HG02938 (cell line): ENCODE results near the gene DNAI1.

Source experiments
- ATAC-seq: cut with Tn5 transposase; IDR thresholded peaks from one replicate; pipeline ENCODE4 v1.9.1; 2021; ENCODE audit warnings: mild to moderate bottlenecking, moderate library complexity; ENCODE audit not compliant: unreplicated experiment

Gene DNAI1

DNA sequence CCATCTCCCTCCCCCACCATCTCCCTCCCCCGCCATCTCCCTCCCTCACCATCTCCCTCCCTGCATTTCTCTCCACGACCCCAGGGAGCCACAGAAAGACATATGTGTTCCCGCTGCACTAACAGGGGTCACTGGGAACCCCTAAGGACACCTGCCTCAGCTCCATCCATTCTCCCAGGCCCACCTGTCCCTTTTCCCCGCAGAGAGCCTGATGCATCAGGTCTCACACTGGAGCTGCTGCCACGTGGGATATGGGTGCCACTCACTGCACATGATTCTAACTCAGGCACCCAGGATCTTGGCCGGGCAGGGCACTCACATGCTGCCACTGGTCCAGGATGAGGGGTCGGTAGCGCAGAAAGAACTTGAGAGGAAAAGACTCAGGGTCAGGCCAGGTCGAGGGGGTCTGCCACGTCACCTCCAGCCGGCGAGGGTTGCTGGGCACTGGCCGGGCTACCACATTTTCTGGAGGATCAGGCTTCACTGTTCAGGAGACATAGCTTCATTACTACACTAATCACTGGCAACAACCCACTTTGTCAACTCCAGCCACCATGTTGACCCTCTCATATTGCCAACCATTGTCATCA, 97.4 kb downstream of the DNAI1 start:
- ATAC-seq: no peak

DNA sequence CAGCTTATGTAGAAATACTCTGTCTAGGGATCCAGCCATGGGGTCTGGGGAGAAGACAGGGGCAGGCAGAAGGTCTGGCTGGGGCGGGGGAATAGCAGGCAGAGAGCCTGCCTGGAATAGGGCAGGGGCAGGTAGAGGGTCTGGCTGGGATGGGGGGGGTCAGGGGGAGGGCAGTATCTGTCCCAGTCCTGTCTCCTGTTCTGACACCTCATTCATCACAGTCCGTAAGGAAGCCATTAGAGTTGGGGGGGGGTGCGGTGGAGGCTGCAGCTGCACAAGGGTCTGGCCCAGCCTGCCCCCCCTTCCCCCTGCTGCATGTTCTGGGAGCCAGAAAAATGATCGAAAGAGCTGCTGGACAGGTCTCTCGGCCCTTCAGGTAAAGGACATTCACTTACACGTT, 98.3 kb downstream of the DNAI1 start:
- no peak for ATAC-seq

DNA sequence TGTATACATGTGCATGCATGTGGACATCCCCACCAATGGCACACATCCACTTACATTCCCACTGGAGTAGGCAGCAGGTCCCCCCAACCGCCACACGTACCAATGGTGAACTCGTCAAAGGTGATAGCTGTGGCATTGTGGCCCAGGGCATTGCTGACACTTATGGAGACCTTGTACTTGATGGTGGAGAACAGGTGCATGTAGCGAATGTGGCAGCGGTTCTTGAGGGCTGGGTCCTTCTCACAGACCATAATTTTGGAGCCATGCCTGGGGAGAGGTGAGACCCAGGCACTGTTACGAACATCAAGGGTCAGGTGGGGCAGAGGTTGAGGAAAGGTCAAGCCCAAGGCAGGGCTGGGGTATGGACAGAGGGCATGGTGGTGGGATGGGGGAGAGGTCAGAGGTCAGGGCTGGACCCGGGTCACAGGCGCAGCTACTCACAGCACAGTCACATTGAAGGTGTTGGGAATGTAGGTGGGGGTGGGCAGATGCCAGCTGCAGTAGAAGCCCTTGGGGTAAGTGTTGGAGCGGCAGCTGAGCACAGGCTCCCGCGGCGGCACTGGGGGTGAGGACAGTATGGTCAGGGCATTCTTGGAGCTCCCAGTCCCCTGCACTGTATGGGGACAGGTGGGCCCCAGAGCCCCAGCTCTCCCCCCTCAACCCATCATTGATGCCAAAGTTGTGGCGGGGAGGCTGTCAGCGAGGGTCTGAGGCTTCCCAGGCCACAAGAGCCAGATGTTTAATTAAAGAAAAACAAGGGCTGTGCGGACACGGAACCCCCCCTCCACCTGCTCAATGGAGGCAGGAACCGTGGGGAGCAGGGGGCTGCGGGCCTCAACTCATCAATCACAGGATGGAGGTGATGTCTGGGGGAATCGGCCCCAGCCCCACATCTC, 99.1 kb downstream of the DNAI1 start:
- ATAC-seq: no peak

DNA sequence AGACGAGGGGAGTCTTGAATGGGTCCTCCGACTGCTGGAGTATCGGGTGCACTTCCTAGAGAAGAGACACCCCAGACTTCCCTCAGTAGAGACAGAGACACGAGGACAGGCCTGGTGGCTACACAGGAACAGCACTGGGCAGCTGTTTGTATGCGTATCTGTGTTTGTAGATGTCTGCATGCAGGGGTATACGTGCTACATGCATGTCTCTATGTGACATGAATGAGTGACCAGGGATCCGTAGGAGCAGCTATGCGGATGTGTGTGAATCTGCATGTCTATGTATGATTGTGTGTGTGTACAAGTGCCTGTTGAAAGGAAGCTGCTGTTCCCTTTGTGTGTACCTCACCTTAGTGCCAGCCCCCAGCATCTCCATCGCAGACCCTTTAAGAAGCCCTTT, 99.8 kb downstream of the DNAI1 start:
- ATAC-seq: no peak

DNA sequence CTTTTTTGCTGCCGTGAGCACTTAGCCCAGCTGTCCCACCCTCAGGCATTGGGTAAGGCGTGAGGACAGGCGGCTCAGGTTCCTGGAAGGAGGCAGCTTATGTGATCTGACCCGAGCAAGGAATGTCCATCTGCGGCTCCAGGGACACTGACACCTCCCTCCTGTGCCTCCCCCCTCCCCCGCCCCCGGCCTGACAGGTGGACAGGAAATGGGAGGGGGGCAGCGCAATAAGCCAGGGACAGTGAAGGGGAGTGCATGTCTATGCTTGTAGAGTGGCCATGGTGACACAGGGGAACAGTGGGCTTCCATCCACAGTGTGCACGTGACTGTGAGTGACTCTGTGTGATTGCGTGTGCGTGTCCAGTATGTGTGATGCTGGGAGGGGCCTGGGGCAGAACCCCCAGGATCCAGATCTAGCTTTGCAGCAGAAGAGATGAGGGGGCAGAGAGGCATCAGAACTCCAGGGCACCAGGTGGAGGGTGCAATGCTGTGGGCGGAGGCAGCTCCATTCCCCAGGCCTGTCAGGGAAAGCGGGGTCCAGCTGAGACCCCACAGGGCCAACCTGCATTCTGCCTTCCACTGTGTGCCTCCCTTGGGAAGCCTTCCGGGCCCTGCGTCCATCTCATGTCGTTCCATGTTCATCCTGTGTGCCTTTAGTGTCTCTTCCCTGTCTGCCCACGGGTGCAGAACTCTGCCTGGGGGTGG, 100.5 kb downstream of the DNAI1 start:
- ATAC-seq: no peak

DNA sequence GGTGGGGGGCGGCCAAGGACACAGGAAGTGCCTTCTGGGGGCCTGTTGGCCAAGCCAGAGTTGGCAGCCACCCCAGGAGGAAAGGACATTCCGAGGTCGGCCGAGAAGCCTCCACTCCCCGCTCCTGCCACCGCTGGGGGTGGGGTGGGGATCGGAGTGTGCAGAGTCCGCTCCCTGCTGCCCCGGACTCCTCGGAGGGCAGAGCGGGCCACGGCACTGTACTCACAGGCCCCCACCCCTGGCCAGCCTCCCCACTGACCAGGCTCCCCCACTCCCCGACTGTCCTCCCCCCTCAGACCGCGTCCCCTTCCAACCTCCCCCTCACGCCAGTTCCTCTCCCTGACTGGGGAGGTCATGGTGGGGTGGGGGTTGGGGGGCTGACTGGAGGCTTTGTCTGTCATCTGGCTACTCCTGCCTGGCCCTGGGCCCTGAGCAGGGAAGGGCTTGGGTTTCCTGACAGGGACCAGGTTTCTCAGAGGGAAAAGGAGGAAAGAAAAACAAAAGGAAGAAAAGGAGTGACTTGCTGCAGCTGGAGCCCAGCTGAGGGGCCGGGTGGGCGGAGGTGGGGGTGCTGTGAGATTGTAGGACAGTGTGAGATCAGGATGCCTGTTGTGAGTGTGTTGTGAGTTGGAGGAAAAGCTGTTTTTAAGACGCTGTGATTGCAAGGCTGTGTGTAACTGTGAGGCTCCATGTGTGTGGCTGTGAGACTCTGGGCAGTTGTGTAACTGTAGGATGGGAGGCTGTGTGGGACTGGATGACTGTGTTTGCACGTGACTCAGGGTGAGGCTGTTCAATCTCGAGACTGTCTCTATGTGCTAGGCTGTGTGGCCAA, 101.2 kb downstream of the DNAI1 start:
- no peak for ATAC-seq

DNA sequence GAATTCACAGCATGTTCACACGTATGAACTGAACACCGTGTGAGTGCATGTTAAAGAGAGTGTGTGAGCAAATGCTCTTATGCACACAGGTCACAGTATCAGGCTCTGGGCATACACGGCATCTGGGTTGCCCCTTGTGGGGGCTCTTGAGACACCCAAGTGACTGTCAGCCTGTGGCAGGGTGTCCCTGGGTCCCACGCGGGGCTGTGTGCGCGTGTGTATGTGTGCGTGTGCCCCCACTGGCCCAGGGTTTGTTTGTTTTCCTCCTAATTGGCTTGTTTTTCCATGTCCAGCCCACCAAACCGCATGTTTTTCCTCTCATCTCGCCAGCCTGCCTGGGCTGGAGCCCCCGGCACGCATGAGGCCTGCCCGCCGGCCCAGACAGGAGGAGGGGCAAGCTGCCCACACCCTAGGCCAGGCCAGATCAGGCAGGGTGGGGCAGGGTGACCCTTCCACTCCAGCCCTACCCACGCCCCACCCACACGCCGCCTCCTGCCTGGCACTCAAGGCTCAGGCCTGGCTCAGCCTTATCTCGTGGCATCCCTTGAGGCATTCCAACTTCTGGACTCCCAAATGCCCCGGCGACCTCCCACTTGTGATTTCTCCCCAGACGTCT, 102.1 kb downstream of the DNAI1 start:
- no peak for ATAC-seq

DNA sequence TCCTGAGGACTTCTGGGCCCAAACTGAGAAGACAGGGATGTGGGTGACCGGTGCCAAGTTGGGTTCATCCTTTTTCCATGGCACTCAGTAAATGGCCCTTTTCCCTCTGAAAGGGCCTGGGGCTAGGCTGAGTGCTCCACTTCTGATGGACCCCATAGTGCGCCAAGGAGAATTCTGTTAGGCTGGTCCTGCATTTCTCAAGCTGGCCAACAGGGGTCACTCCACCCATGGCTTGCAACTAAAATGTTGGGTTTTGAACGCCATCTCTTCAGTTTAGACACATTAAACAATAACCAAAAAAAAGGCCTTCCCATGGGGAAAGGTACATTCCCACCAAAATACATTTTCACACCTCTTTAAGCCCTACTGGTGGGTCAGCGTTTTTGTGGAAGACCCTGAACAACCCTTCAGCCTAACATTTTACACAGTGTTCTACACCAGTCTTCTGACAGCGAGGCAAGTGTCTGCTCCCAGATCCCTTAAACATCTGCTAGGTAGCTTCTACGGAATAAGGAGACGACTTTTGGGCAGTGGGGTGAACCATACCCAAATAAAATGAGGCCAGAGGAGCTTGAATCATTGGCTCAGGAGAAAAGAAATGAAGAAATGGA, 103.6 kb downstream of the DNAI1 start:
- no peak for ATAC-seq

DNA sequence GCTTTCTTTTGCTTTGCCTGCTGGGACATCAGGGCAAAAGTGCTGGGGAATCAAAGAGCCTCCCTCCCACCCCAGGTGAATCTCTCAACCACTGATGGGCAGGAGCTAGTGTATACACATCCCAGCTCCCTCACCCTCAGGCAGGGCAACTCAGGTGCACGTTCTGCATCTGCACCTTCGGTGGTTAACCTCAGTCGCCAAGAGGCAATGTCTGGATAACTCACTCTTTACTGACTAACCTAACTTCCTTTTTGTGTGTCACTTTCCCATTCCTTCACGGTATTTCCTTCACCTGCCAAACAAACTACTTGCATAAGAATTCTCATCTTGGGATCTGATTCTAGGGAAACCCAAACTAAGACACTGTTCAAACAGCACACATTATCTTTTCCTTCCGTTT, 104.7 kb downstream of the DNAI1 start:
- no peak for ATAC-seq

DNA sequence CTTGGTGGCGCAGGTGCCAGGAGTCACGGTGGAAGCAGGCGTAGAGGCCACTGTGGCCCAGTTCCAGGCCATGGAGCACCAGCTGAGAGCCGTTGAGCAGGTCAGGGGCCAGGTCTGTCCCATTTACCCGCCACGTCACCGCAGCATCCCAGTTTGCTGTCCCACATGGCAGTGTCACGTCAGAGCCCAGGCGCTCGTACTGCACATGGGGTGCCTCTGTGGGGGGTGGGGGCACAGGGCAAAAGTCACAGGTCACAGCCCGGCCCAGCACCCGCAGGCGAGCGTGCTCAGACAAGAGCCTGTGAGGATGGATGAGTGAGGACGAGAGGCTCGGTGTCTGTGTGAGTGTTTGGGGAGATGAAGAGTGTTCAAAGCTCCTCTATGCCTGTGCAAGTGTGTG, 106.0 kb downstream of the DNAI1 start:
- ATAC-seq: no peak

DNA sequence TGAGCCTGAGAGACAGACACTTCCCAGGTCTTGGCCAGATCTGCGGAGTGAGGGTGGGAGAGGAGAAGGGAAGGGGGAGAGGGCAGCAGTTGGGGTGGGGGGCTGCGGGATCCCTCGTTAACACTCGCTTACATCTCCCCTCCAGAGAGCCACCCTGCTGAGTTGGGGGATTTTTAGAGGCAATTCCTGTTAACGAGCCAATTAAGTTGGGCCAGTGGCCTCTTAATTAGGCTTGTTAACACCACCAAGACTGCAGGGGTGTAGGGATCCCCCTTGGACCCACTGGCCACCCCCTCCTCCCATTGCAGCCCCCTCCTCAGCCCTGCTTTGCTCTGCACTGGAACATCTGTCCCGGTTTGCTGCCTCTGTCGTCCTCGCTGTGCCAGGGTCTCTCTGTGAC, 107.3 kb downstream of the DNAI1 start:
- ATAC-seq: no peak

DNA sequence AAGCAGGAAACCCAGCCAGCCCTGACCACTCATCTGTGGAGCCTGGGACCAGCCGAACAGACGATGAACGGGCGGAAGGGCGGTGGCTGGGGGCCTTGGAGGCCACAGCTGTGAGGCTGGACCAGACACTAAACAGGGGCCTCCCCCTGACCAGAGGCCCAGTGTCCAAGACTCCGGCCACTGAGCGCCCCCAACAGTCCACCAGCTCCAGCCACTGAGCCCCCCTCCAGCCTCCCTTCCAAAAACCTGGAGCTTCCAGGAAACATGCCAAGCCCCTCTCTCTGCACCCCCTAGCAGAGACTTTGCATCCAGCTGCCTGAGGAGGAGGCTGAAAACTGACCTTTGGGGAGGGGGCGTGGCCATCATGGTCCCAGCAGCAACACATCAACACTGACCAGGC, 107.7 kb downstream of the DNAI1 start:
- no peak for ATAC-seq

DNA sequence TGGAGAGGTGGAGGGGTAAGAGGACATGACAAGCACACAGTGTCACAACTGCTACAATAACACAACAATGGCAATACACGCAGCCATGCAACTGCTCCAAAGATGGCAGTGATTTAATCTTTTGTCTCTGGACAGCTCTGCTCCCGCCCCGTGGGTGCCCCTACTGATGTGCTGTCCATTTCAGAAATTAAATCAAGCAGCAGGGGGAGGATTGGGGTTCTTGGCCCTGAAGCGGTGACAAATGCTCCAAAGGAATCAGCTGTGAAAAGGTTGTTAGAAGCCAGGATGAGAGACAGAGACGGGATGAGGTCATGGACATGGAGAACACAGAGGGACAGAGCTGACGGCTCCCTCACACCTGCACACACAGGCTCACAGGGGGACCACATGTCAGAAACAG, 108.4 kb downstream of the DNAI1 start:
- ATAC-seq: no peak

DNA sequence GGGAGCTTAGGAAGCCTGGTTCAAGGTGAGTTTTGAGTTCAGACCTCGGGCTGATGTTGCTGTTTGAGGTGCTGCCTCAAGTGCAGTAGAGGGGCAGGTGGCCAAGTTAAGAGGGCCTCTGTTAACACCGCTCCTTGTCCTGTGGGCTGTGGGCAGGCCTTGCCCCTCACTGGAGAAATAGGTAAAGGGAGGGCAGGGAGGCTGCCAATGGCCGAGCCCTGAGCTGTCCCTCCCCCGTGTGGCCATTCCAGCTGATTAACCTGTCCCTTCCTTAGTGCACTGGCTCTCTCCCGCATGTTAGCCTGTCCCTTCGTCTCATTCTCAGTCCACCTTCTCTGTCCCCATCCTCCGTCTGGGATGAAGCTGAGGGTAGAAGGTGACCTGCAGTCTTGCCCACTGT, 109.5 kb downstream of the DNAI1 start:
- ATAC-seq: no peak

DNA sequence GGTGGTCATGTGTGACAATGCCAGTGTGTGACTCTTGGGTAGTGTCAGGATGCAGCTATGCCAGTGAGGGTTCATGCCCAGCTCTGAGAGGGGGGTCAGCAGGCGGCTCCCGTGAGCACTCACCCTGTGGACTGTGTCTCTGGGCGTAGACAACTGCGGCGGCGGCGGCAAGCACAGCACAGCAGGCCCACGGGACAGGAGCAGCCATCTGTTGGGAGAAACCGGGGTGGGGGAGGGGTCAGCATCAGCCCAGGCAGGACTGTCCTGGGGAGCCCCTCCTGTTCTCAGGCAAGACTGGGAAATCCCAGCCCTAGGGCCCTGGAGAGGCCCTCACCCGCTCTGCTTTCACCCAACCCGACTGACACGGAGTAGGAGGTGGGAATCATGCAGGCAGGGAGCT, 110.2 kb downstream of the DNAI1 start:
- ATAC-seq: no peak

DNA sequence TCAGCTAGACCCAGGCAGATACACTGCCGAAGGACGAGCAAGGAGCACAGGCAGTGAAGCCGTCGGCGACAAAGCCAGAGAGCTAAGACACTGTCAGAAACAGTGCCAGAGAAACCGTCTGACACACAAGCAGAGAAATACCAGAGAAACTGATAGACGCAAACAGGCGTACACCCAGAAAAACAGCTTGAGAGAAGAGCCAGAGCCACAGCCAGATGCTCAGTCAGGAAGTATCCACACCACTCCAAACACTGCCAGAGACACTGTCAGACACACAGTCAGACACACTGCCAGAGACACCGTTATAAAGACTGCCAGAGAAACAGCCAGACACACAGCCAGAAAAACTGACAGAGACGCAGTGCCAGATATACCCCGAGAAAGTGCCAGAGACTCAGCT, 111.8 kb downstream of the DNAI1 start:
- ATAC-seq: no peak
